OCI-LY1 (cell line): Measurements from ENCODE around the gene HOXA4.

ENCODE experiments used
- EZH2 ChIP-seq: fragments of 200-600 bp; sonication (generic), shearing (Covaris generic); IDR thresholded peaks from 2 replicates; pipeline ENCODE4 v1.8.0; 2017; ENCODE audit warnings: borderline replicate concordance, mixed run types, mild to moderate bottlenecking, antibody characterized with exemption, low read length, moderate library complexity, mixed read lengths
- TF ChIP-seq, protein P1 (sequence below): fragments of 200-600 bp; sonication (generic), shearing (Covaris generic); IDR thresholded peaks from 2 replicates; pipeline ENCODE4 v1.5.1; 2017; ENCODE audit warnings: mild to moderate bottlenecking, antibody characterized with exemption, low read length, moderate library complexity, mixed read lengths

DNA sequence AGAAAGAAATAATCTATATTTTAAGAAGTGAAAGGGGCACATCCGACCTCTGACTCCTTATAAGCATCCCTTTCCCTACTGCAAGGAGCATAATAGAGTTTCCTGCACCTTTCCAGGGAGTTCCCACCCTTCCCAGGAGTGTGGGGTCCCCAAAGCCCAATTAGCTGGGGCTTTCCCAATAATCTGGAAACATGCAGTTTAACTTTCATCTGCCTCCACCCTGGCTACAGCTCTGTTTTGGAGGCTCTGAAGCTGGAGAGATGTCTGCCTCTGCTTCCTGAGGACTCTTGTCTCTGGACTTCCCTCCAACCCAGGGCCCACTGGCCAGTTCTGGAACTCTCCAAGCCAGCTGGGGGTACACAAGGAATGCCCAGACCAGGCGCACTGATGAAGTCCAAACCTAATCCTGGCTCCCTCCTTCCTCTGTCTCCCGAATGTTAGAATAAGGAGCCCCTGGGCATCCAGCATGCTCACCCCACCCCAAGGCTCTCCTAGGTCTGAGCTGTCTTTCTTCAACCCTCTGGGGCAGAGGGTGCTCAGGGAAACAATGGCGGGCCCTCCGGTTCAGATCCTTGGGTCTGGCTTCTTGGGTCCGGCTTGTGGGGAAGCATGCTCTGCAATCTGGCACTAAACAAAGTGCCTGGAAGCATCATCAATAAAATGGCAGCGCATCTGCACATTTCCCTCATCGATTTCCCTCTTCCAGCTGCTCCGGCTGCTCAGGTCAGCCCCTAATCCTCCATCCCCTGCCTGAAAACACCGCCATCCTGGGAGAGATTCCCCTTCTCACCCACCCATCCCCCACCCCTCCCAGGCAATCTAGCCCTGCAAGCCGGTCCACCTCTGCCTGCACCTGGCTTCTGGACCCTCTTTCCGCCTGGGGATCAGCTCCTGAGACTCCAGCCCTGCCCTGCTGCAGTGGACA is 13.3 kb downstream of the HOXA4 start:
- TF ChIP-seq, protein P1, sequence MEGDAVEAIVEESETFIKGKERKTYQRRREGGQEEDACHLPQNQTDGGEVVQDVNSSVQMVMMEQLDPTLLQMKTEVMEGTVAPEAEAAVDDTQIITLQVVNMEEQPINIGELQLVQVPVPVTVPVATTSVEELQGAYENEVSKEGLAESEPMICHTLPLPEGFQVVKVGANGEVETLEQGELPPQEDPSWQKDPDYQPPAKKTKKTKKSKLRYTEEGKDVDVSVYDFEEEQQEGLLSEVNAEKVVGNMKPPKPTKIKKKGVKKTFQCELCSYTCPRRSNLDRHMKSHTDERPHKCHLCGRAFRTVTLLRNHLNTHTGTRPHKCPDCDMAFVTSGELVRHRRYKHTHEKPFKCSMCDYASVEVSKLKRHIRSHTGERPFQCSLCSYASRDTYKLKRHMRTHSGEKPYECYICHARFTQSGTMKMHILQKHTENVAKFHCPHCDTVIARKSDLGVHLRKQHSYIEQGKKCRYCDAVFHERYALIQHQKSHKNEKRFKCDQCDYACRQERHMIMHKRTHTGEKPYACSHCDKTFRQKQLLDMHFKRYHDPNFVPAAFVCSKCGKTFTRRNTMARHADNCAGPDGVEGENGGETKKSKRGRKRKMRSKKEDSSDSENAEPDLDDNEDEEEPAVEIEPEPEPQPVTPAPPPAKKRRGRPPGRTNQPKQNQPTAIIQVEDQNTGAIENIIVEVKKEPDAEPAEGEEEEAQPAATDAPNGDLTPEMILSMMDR, result no peak
- no peak for TF ChIP-seq EZH2
